RWPE1 (cell line): ENCODE results near the gene DSEL.
A peak's percentile ranks its signal among the peaks of the same experiment; 100 is the strongest.

ENCODE experiments used
- CTCF ChIA-PET: fragments of 350-600 bp; sonication (Branson Sonifier 250); formaldehyde crosslinking; extraction: SDS; loops from one replicate; lab custom pipeline; 2021; lab: Yijun Ruan, JAX
- POLR2A ChIA-PET: fragments of 400-600 bp; formaldehyde crosslinking; extraction: SDS; loops from one replicate; lab custom pipeline; 2020; ENCODE audit warnings: antibody characterized with exemption; ENCODE audit not compliant: low non-redundant PET; lab: Yijun Ruan, JAX
- DNase-seq: peaks from one replicate; pipeline ENCODE4 v3.0.0; 2012; ENCODE audit warnings: low spot score
- H3K27ac ChIP-seq: fragments of 450-650 bp; 2 replicates; pipeline ENCODE4 v1.5.1; 2017
- CTCF ChIP-seq: fragments of 450-650 bp; conservative IDR thresholded peaks from 2 replicates; pipeline ENCODE4 v1.5.1; 2017; ENCODE audit warnings: low read depth, mild to moderate bottlenecking

The DSEL gene

GRCh38 chr18:67516539-67517443, at the start of gene DSEL:
DSEL (minus strand) TSS chr18:67516720; CDS start chr18:67514608, 2,112 bp downstream.
- CTCF ChIA-PET: interaction anchor here (1.0 kb wide), 1 partner anchor 1142 kb away, joined by 3 read pairs; no protein-coding TSS in a partner anchor
- peak; percentile 95 for DNase-seq
- POLR2A ChIA-PET: no interaction called here
- H3K27ac ChIP-seq: peak within 1 kb of the TSS; percentile 85
- TF ChIP-seq CTCF: no peak

GRCh38 chr18:67553437-67553836, 36.9 kb upstream of the DSEL start:
- POLR2A ChIA-PET: no interaction called here

GRCh38 chr18:67550872-67551520, 34.5 kb upstream of the DSEL start:
- no peak for DNase-seq
- no peak overlapping the region for H3K27ac ChIP-seq
- ChIA-PET CTCF (no interaction called here), POLR2A (no interaction called here)
- no peak for TF ChIP-seq CTCF

More at GRCh38 chr18:67553437-67553836, 36.9 kb upstream of the DSEL start:
- CTCF ChIA-PET: interaction anchor here (0.7 kb wide), 1 partner anchor 9 kb away, joined by 4 read pairs; no protein-coding TSS in a partner anchor
- no peak for TF ChIP-seq CTCF
- no peak for DNase-seq
- H3K27ac ChIP-seq: no peak overlapping the region

- ChIA-PET POLR2A (no interaction called here), CTCF (no interaction called here)
- DNase-seq: no peak
- TF ChIP-seq CTCF: no peak
- H3K27ac ChIP-seq: no peak overlapping the region
Observed at GRCh38 chr18:67549946-67550345, 33.4 kb upstream of the DSEL start.

- TF ChIP-seq CTCF: no peak
- ChIA-PET CTCF (no interaction called here), POLR2A (no interaction called here)
- DNase-seq: no peak
- no peak overlapping the region for H3K27ac ChIP-seq
Observed at GRCh38 chr18:67545681-67546080, 29.2 kb upstream of the DSEL start.

GRCh38 chr18:67540559-67540958, 24.0 kb upstream of the DSEL start:
- POLR2A ChIA-PET: no interaction called here
- TF ChIP-seq CTCF: no peak

More at GRCh38 chr18:67540559-67540958, 24.0 kb upstream of the DSEL start:
- CTCF ChIA-PET: no interaction called here
- H3K27ac ChIP-seq: no peak overlapping the region
- DNase-seq: no peak
